Neural progenitor cell (in vitro differentiated cells): ENCODE results near the gene WDR89. TPM values are rescaled to one million over a fixed set of nuclear protein-coding genes. Genes with fewer than 3 reads are reported as not detected.

Source experiments
- DNase-seq: peaks from one replicate; pipeline ENCODE4 v3.0.0-alpha.2; 2016; ENCODE audit warnings: low spot score
- H2AFZ ChIP-seq: fragments of 200-600 bp; sonication (generic); replicated peaks from 2 replicates; pipeline ENCODE4 v1.6.1; 2016; ENCODE audit warnings: antibody characterized with exemption
- H3F3A ChIP-seq: fragments of 200-600 bp; sonication (generic); 2 replicates; pipeline ENCODE4 v1.6.1; 2016; ENCODE audit warnings: antibody characterized with exemption, low read depth
- H3K27ac ChIP-seq: fragments of 200-600 bp; sonication (generic); 2 replicates; pipeline ENCODE4 v1.5.1; 2016; ENCODE audit warnings: mild to moderate bottlenecking
- H3K27me3 ChIP-seq: fragments of 200-600 bp; sonication (generic); 2 replicates; pipeline ENCODE4 v1.6.1; 2016; ENCODE audit warnings: mild to moderate bottlenecking, moderate library complexity
- H3K36me3 ChIP-seq: fragments of 200-600 bp; sonication (generic); 2 replicates; pipeline ENCODE4 v1.5.1; 2016
- H3K4me1 ChIP-seq: fragments of 200-600 bp; sonication (generic); 2 replicates; pipeline ENCODE4 v1.6.1; 2016; ENCODE audit warnings: mixed run types
- H3K4me2 ChIP-seq: fragments of 200-600 bp; sonication (generic); 2 replicates; pipeline ENCODE4 v1.6.1; 2016
- H3K4me3 ChIP-seq: fragments of 200-600 bp; sonication (generic); 2 replicates; pipeline ENCODE4 v1.5.1; 2016
- H3K79me2 ChIP-seq: fragments of 200-600 bp; sonication (generic); 2 replicates; pipeline ENCODE4 v1.6.1; 2016; ENCODE audit warnings: low read depth
- H3K9ac ChIP-seq: fragments of 200-600 bp; sonication (generic); 2 replicates; pipeline ENCODE4 v1.6.1; 2016
- H3K9me3 ChIP-seq: fragments of 200-600 bp; sonication (generic); 2 replicates; pipeline ENCODE4 v1.5.1; 2016; ENCODE audit warnings: low read depth
- H4K20me1 ChIP-seq: fragments of 200-600 bp; sonication (generic); 2 replicates; pipeline ENCODE4 v1.6.1; 2016; ENCODE audit warnings: low read depth
- H3K27ac Mint-ChIP-seq: 3 replicates; pipeline ENCODE4 v1.8.0; 2021; ENCODE audit warnings: mixed read lengths
- H3K27me3 Mint-ChIP-seq: 2 replicates; pipeline ENCODE4 v1.8.0; 2022; ENCODE audit warnings: low read depth, mild to moderate bottlenecking, inconsistent platforms, moderate library complexity, mixed read lengths; ENCODE audit not compliant: insufficient read depth
- H3K36me3 Mint-ChIP-seq: 3 replicates; pipeline ENCODE4 v1.8.0; 2021; ENCODE audit warnings: mixed read lengths
- H3K4me1 Mint-ChIP-seq: 3 replicates; pipeline ENCODE4 v1.8.0; 2021; ENCODE audit warnings: mixed read lengths
- H3K4me3 Mint-ChIP-seq: 3 replicates; pipeline ENCODE4 v1.8.0; 2021; ENCODE audit warnings: mild to moderate bottlenecking, moderate library complexity, mixed read lengths
- H3K9me3 Mint-ChIP-seq: 3 replicates; pipeline ENCODE4 v1.8.0; 2020; ENCODE audit warnings: mixed read lengths
- EZH2 ChIP-seq: fragments of 200-600 bp; sonication (generic); IDR thresholded peaks from 2 replicates; pipeline ENCODE4 v1.6.1; 2017; ENCODE audit warnings: antibody characterized with exemption, mild to moderate bottlenecking, moderate library complexity
- EZH2phosphoT487 ChIP-seq: fragments of 200-600 bp; sonication (generic); IDR thresholded peaks from 2 replicates; pipeline ENCODE4 v1.6.1; 2017; ENCODE audit warnings: antibody characterized with exemption
- total RNA-seq: library from RNA; depleted of rRNA; stranded (reverse); fragments of >200 nt; gene quantifications from 2 replicates; pipeline ENCODE4 v1.2.3, GENCODE V29; 2015; ENCODE audit warnings: low replicate concordance
- TF ChIP-seq, protein P1 (sequence below): fragments of 200-600 bp; sonication (generic); IDR thresholded peaks from 2 replicates; pipeline ENCODE4 v1.5.1; 2017; ENCODE audit warnings: antibody characterized with exemption, mild to moderate bottlenecking

Gene WDR89, protein sequence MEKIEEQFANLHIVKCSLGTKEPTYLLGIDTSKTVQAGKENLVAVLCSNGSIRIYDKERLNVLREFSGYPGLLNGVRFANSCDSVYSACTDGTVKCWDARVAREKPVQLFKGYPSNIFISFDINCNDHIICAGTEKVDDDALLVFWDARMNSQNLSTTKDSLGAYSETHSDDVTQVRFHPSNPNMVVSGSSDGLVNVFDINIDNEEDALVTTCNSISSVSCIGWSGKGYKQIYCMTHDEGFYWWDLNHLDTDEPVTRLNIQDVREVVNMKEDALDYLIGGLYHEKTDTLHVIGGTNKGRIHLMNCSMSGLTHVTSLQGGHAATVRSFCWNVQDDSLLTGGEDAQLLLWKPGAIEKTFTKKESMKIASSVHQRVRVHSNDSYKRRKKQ
- 23.3 and 39.0 TPM in 2 replicates for total RNA-seq

DNA sequence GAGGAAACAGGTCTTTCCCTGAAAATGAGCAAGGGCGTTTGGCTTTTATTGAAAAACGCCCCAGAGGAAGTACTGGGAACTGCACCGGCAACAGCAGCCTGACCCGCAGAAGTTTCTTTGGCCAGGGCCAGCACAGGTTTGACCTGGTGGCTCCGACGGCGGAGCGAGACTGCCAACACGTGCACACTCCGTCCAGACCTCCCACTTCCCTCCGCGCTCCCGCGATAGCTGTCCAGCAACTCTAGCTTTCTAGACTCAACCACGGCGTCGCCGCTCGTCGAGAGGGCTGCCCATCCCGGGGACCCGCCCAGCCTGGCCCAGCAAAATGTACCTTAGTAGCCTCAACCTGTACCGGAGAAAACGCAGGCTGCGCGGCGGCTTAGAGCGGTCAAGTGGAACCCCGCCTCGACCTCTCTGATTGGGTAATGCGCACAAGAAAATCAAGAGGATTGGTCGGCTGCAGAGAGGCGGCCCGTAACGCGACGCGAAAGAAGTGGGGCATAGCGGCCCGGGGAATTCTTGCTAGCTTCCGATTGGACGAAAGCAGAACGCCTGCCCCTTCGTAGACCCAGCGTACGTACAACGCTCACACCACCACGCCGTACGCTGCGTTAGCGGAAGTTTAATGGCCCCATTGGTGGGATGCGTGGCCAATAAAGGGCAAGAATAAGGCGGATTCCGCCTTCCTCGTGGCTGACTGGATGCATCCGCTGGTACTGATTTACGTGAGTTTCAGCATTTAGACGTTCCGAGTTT, at the start of gene WDR89:
TSS of gene WDR89 (minus strand) at position 399 of the 756 bp plus-strand sequence. CDS start 41,929 bp downstream, outside the sequence.
- Mint-ChIP-seq H3K4me3 (peak within 1 kb of the TSS; percentile 90), H3K36me3 (peaks cover 24% of the 10 kb centered on the region), H3K4me1 (peaks cover 12% of the 10 kb centered on the region), H3K27ac (peak within 1 kb of the TSS; percentile 96), H3K27me3 (no peaks in the 10 kb centered on the region), H3K9me3 (peaks cover 12% of the 10 kb centered on the region)
- Histone ChIP-seq H3K36me3 (no peaks in the 10 kb centered on the region), H3K27ac (peak within 1 kb of the TSS; percentile 83), H3F3A (peaks cover 10% of the 10 kb centered on the region), H3K4me2 (peak within 1 kb of the TSS; percentile 90), H3K4me1 (peaks cover 5% of the 10 kb centered on the region), H3K9me3 (no peaks in the 10 kb centered on the region), H3K9ac (peak within 1 kb of the TSS; percentile 62), H2AFZ (peak within 1 kb of the TSS; percentile 98), H4K20me1 (no peaks in the 10 kb centered on the region), H3K4me3 (peak within 1 kb of the TSS; percentile 64), H3K79me2 (peaks cover 54% of the 10 kb centered on the region), H3K27me3 (no peaks in the 10 kb centered on the region)
- DNase-seq = peak; percentile 99
- TF ChIP-seq, protein P1, sequence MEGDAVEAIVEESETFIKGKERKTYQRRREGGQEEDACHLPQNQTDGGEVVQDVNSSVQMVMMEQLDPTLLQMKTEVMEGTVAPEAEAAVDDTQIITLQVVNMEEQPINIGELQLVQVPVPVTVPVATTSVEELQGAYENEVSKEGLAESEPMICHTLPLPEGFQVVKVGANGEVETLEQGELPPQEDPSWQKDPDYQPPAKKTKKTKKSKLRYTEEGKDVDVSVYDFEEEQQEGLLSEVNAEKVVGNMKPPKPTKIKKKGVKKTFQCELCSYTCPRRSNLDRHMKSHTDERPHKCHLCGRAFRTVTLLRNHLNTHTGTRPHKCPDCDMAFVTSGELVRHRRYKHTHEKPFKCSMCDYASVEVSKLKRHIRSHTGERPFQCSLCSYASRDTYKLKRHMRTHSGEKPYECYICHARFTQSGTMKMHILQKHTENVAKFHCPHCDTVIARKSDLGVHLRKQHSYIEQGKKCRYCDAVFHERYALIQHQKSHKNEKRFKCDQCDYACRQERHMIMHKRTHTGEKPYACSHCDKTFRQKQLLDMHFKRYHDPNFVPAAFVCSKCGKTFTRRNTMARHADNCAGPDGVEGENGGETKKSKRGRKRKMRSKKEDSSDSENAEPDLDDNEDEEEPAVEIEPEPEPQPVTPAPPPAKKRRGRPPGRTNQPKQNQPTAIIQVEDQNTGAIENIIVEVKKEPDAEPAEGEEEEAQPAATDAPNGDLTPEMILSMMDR = peak; percentile 70
- no peak for TF ChIP-seq EZH2phosphoT487

DNA sequence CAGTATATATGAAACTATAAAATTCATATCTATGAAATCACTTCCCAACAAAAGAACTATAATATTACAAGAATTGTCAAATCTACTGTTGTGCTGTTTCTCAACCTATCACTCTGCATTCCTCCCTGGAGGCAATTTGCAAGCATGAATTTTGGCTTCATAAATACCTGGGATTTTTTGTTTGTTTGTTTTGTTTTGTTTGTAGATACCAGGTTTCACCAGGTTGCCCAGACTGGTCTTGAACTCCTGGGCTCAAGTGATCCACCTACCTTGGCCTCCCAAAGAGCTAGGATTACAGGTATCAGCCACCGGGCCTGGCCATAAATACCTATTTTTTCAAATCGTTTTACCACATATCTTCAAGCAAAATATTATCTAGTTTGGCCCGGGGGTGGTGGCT, 47.5 kb upstream of the WDR89 start:
- no peak overlapping the region for H3K4me3 Mint-ChIP-seq

DNA sequence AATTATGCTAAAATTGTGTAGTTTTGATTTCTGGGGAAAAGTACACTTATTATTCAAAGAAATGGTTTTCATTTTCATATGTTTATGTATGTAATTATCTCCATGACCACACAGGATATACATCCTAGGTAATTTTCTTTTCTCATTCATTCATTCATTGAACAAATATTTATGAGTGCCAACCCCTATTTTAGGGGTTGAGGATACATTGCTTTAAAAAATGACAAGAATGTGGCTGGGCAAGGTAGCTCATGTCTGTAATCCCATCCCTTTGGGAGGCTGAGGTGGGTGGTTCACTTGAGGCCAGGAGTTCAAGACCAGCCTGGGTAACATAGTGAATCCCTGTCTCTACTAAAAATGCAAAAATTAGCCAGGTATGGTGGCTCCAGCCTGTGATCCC, 45.3 kb upstream of the WDR89 start:
- TF ChIP-seq, protein P1 = no peak
- TF ChIP-seq EZH2phosphoT487 (no peak), EZH2 (no peak)
- Histone ChIP-seq H4K20me1 (no peaks in the 10 kb centered on the region), H3F3A (no peaks in the 10 kb centered on the region), H3K27ac (no peak overlapping the region), H3K4me2 (no peak overlapping the region), H3K27me3 (no peaks in the 10 kb centered on the region), H3K9ac (no peak overlapping the region), H2AFZ (no peak overlapping the region), H3K36me3 (no peaks in the 10 kb centered on the region), H3K4me1 (no peaks in the 10 kb centered on the region), H3K9me3 (no peaks in the 10 kb centered on the region), H3K4me3 (no peak overlapping the region), H3K79me2 (no peaks in the 10 kb centered on the region)
- no peak overlapping the region for H3K27ac Mint-ChIP-seq
- DNase-seq = no peak
- no peaks in the 10 kb centered on the region for H3K4me1 Mint-ChIP-seq
- H3K9me3 Mint-ChIP-seq = no peaks in the 10 kb centered on the region
- peaks cover 3% of the 10 kb centered on the region for H3K27me3 Mint-ChIP-seq
- no peaks in the 10 kb centered on the region for H3K36me3 Mint-ChIP-seq
- no peak overlapping the region for H3K4me3 Mint-ChIP-seq

More for the DNA sequence above, 47.5 kb upstream of the WDR89 start:
- Histone ChIP-seq H3K79me2 (no peaks in the 10 kb centered on the region), H3K4me3 (no peak overlapping the region), H3K36me3 (no peaks in the 10 kb centered on the region), H3K4me2 (no peak overlapping the region), H3K27me3 (no peaks in the 10 kb centered on the region), H3K27ac (no peak overlapping the region), H3K9me3 (no peaks in the 10 kb centered on the region), H2AFZ (no peak overlapping the region), H3K9ac (no peak overlapping the region), H4K20me1 (no peaks in the 10 kb centered on the region), H3K4me1 (no peaks in the 10 kb centered on the region), H3F3A (no peaks in the 10 kb centered on the region)
- H3K4me1 Mint-ChIP-seq = no peaks in the 10 kb centered on the region
- no peak for TF ChIP-seq EZH2
- TF ChIP-seq, protein P1 = no peak
- TF ChIP-seq EZH2phosphoT487 = no peak
- no peaks in the 10 kb centered on the region for H3K9me3 Mint-ChIP-seq
- DNase-seq = no peak
- H3K36me3 Mint-ChIP-seq = peaks cover 1% of the 10 kb centered on the region
- no peak overlapping the region for H3K27ac Mint-ChIP-seq
- peaks cover 3% of the 10 kb centered on the region for H3K27me3 Mint-ChIP-seq
